HG03342 (cell line): ENCODE results near the gene PFN3.

Experiments used
- ATAC-seq: cut with Tn5 transposase; IDR thresholded peaks from one replicate; pipeline ENCODE4 v1.9.1; 2021; ENCODE audit warnings: mild to moderate bottlenecking, moderate library complexity; ENCODE audit not compliant: unreplicated experiment

Gene PFN3

GRCh38 chr5:177438468-177438867 lies 38.0 kb upstream of the PFN3 start:
- no peak for ATAC-seq

DNA sequence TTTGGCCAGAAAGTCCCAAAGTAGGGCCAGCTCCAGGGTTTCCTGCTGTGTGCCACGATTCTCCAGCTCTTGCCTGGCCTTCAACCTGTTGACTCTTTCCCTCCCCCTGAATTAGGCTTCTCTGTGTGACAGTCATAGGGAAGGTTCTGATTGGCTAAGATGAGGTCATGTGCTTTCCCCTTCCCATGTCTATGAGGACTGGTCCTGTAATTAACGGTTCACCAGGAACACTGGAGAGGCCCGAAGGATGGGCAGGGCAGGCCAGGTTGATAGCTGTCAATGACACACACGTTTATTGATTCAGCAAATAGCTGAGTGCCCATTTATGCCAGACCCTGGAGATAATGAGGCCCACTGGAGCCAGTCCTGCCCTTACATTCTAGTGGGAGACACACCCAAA lies 37.2 kb upstream of the PFN3 start:
- no peak for ATAC-seq

GRCh38 chr5:177435847-177436536 lies 35.5 kb upstream of the PFN3 start:
- no peak for ATAC-seq

DNA sequence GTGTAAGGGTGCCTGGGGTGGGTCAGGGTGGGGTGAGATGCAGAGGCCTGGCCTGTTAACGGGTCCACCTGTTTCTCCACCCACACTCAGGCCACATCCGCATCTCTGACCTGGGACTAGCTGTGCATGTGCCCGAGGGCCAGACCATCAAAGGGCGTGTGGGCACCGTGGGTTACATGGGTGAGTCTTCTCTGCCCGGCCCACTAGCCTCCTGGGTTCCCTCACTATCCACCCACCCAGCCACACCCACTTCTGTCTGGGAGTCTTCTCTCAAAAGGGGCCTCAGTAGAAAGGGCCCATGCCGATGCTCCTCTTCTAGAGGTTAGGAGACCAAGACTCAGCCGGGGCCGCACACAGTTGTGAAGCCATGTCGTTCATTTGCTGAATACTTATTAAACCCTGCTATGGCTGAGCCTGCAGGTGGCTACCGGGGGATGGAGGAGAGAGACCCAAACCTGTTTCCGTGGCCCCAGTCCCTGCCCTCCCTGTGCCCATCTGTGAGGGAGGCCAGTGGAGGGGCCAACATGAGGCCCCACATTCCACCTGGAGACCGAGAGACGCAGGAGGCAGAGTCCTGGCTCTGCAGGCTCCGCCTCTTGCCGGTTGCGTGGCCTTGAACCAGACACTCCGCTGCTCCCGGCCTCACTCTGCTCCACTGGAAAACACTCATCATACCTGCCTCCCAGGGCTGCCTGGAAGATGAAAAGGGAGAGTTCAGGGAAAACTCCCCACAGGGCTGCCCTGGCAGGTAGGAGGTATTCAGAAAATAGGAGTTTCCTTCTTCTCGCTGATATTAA lies 34.7 kb upstream of the PFN3 start:
- ATAC-seq: no peak

DNA sequence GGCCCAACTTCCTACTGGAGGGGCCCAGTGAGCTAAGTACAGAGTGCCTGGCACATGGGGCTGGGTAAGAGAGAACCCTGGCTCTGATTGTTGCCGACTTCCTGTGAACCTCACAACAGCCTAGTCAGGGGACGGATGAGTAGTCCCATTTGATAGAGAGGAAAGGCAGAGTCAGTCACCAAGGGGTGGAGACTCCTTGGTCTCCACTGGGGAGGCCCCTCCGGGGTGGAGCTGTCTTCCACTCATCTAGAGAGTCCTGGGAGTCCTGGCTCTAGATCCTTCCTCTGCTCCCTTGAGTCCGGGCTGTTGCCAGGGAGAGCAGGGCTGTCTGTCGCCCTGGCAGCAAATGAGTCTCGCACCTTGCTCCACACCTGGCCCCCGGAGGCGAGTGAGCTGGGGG lies 34.0 kb upstream of the PFN3 start:
- no peak for ATAC-seq

- ATAC-seq: no peak
Observed at GRCh38 chr5:177433658-177434217, 33.3 kb upstream of the PFN3 start.

GRCh38 chr5:177432839-177433657 lies 32.6 kb upstream of the PFN3 start:
- no peak for ATAC-seq

GRCh38 chr5:177432143-177432838 lies 31.8 kb upstream of the PFN3 start:
- ATAC-seq: no peak

DNA sequence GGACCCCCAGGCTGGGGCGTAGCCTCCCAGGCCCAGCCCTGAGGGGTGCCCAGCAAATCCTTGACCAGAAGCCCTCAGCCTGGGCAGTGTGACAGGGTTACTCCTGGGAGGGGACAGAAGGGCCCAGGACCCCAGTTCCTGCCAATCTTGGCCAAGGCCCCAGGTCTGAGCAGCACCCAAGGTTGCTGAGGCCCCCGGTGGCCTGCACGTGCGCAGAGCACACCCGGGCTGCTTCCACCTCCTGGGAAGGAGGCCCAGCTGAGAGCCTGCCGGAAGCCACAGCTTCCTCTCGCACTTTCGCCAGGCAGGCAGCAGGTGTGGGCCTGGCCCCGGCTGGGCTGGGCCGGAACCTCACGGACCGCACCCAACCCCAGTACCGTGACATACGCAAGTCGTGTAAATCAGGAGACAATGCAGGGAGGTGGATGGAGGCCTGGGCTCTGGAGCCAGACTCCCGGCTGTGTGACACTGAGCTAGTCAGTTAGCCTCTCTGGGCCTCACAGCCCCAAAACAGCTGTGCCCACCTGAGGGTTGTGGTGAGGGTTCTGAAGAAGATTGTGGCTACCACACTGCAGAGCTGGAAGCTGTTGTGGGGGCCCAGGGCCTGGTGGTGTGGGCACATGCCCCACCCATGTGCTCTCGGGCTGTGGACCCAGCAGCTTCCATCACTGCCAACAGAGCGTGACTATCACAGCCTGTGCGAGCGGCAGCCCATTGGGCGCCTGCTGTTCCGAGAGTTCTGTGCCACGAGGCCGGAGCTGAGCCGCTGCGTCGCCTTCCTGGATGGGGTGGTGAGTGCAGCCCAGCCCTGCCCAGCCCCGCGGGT lies 31.1 kb upstream of the PFN3 start:
- ATAC-seq: peak; percentile 44

DNA sequence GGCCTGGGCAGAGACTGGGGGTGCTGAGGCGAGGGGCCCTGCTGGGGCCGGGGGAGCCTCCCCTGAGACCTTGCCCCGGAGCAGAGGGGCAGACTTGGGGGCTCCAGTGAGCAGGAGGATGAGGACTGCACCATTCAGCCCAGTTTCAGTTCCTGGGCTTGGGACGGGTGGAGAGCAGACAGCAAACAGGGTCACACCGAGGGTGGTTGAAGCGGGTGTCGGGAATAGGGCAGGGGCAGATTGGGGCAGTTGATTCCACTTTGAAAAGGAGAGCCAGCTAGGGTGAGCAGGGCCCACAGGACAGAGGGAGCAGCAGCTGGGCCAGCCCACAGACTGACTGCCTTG lies 30.5 kb upstream of the PFN3 start:
- no peak for ATAC-seq

DNA sequence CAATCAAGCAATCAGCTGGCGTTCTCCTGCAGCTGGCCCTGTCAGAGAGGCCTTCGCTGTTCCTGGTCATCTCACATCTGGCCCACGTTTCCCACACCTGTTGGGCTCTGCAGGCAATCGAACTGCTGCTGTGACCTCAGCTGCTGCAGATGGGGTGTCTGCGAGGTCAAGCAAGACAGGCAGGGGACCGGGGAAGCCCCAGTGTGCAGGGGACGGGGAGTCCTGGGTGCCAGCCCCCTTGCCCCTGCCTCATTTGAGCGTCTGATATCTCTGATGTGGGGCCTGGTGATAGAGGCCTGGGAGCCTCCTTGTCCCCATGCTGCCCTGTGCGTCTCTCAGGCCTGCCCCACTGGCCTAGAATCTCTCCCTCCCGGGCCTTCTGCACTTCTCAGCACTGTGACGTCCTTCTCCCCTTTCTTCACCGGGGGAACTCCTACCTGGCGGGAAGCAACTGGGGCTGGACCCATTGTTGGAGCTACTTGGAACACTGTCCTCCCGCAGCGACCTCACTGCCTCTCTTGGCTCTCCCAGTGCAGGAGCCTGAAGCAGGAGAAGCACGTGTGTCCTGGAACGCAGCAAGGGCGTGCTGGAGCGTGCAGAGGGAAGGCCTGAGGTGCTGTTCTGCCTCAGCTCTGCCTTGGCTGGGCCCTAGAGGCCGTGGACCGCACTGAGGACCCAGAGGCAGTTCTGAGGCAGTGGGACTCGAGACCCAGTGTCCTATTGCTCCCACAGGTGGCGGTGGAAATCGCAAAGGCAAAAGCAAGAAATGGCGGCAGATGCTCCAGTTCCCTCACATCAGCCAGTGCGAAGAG lies 29.9 kb upstream of the PFN3 start:
- ATAC-seq: no peak

- no peak for ATAC-seq
Observed at GRCh38 chr5:177429248-177430040, 29.0 kb upstream of the PFN3 start.

DNA sequence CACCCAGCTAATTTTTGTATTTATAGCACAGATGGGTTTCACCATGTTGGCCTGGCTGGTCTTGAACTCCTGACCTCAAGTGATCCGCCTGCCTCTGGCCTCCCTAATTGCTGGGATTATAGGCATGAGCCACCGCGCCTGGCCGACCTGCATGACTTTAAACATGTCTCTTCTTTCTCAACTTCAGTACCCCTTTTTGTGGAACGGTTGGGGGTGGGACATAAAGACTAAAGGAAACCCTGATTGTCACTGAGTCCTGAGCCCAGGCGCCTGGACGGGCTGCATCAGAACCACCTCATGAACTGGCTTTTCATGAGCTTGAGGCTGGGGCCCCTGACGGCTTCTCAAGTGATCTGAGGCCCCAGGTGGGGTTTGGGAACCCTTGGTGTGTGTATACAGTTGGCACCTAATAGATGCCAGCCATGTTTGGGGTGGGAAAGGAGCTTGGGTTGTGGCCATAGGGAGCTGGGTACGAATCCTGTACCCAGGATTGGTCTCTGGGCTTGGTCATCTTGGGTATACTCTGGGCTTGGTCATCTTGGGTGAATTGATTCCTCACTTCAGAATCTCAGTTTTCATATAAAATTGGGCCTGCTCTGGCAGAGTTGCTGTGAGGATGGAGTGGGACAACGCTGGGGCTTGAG lies 28.2 kb upstream of the PFN3 start:
- no peak for ATAC-seq

DNA sequence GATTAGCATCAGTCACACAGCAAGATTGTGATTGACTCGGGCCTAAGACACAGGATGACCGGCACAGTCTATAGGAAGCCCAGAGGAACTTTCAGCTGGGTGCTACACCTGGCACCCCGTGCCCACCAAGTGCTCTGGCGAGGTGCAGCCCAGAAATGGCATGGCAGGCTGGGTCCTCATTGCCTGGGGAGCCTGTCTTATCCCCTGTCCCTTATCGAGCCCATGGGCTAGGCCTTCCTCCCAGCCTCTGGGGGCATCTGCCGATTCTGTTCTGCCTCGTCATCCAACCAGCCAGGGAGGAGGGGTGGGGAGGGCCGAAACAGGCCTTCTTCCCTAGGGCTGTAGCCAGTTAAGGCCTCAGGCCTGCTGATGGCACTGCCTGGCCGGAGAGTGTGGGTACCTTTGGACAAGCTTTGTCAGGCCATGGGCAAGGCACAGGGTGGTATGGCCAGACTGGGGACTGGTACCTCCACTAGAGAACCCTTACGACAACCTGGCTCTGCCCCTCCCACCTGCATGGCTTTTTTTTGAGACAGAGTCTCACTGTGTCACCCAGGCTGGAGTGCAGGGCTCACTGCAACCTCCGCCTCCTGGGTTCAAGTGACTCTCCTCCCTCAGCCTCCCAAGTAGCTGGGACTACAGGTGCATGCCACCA lies 27.6 kb upstream of the PFN3 start:
- no peak for ATAC-seq

DNA sequence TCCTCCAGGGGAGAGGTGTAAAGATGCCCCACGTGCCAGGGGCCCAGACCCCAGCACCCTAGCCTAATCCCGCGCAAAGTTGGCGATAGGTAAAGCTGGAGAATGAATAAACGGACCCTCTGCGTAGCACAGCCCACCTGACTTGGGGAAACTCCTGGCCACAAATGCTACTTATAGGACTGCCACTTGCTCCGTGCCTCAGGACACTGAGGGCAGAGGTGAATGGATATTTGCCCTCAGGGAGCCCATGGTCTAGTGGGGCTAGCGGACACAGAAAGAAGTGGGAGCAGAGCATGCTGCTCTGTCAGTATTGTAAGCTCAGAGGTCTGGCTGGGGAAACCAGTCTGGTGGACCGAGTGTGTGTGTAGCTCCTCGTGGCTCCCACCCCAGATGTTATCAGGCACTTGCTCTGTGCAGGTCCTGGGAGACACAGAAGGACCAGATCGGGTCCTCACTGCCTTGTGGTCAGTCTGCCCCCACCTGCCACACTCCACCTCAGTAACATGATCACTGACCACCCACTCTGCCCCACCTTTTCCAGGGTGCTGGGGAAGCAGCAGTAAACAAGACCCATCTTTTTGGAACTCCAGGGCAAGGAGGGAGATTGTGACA lies 26.9 kb upstream of the PFN3 start:
- no peak for ATAC-seq

DNA sequence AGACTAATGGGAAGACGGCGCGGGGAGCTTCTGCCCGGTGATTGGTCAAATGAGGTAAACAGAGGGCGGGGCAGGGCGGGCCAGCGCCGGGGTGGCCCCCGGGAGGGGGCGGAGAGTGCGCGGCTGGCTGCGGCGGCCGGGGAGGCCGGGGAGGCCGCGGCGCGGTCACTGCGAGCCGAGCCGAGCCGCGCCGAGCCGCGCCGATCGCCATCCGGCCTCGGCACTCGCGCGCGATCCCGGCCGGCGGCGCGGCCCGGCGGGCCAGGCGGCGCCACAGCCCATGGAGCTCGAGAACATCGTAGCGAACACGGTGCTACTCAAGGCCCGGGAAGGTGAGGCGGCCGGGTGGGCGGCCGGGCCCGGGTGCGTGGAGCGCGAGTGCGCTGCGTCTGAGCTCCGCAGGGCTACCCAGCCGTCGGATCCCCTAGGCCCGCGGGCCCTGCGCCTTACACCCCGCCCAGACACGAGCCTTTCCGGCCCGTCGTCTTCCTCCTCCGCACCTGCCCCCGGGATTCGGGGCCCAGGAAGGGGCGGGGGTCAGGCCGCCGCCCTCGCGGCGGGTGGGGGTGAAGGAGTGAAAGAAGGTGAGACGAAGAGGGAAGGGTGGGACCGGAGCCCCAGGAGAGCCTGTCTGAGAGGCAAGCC lies 26.2 kb upstream of the PFN3 start, which contains the start of gene GRK6:
Gene GRK6 (plus strand): TSS at position 111 of the 645 bp plus-strand sequence. CDS start 170 bp downstream, at position 281.
- peak; percentile 11 for ATAC-seq
